ENCODE data around the gene TLR8.

GRCh38 chrX:12887767-12888166 is 18.7 kb upstream of the TLR8 start:
- TF ChIP-seq CTCF (CRISPR knock-in tag; IDR thresholded peaks at IDR 0.05) (no peak), HMGXB3 (CRISPR knock-in tag; IDR thresholded peaks at IDR 0.05; ENCODE audit: borderline replicate concordance) (no peak), NFIC (IDR thresholded peaks at IDR 0.05; ENCODE audit: low read length) (no peak), HIVEP1 (CRISPR knock-in tag; IDR thresholded peaks at IDR 0.05) (no peak), HNRNPLL (IDR thresholded peaks at IDR 0.05; ENCODE audit: low read depth, low read length, poor library complexity, severe bottlenecking) (no peak), POLR2AphosphoS5 (IDR thresholded peaks at IDR 0.05; ENCODE audit: low read depth, low read length) (no peak), FOXP1 (IDR thresholded peaks at IDR 0.05) (no peak), FOXP1 (CRISPR knock-in tag; IDR thresholded peaks at IDR 0.05) (no peak), HDAC6 (IDR thresholded peaks at IDR 0.05; ENCODE audit: low read depth, low read length) (no peak), TRIM24 (CRISPR knock-in tag; IDR thresholded peaks at IDR 0.05) (no peak), HNRNPH1 (optimal IDR thresholded peaks at IDR 0.05; ENCODE audit: low read depth, low read length) (no peak), ZNF343 (CRISPR knock-in tag; IDR thresholded peaks at IDR 0.05) (no peak), MTA1 (CRISPR knock-in tag; IDR thresholded peaks at IDR 0.05; ENCODE audit: borderline replicate concordance) (no peak), ZBTB43 (CRISPR knock-in tag; conservative IDR thresholded peaks at IDR 0.05) (no peak), ZNF331 (CRISPR knock-in tag; IDR thresholded peaks at IDR 0.05) (no peak)

Data from HepG2 (cell line).